Nephron (organoid): ENCODE measurements around the gene MOB3B.

Experiments
- H3K27ac Mint-ChIP-seq, 3 experiments: 2 replicates each; pipeline ENCODE4 v1.8.0; 2020; ENCODE audit warnings: mixed read lengths in 3 of 3, mild to moderate bottlenecking in 2 of 3, moderate library complexity in 1 of 3
- H3K27me3 Mint-ChIP-seq: 2 replicates; pipeline ENCODE4 v1.8.0; 2021; ENCODE audit warnings: low read depth, mild to moderate bottlenecking, moderate library complexity, mixed read lengths
- H3K36me3 Mint-ChIP-seq: 2 replicates; pipeline ENCODE4 v1.8.0; 2020; ENCODE audit warnings: low read depth, mixed read lengths
- H3K4me1 Mint-ChIP-seq: 2 replicates; pipeline ENCODE4 v1.8.0; 2020; ENCODE audit warnings: mixed read lengths
- H3K4me3 Mint-ChIP-seq, 3 experiments: 2 replicates each; pipeline ENCODE4 v1.8.0; 2020; ENCODE audit warnings: mild to moderate bottlenecking in 3 of 3, mixed read lengths in 3 of 3, moderate library complexity in 2 of 3
- H3K9me3 Mint-ChIP-seq: 2 replicates; pipeline ENCODE4 v1.8.0; 2020; ENCODE audit warnings: mixed read lengths
- TF ChIP-seq, protein P1 (sequence below), 3 experiments: fragments of 200-600 bp; sonication (generic); IDR thresholded peaks; one replicate each; pipeline ENCODE4 v1.5.0; 2021; ENCODE audit warnings: antibody characterized with exemption in 3 of 3; ENCODE audit not compliant: unreplicated experiment in 3 of 3

The MOB3B gene

GRCh38 chr9:27523141-27523540, 6.5 kb downstream of the MOB3B start:
- H3K36me3 Mint-ChIP-seq = peaks cover 28% of the 10 kb centered on the region
- no peaks in the 10 kb centered on the region for H3K9me3 Mint-ChIP-seq
- H3K4me1 Mint-ChIP-seq = peaks cover 21% of the 10 kb centered on the region
- no peak overlapping the region for H3K4me3 Mint-ChIP-seq
- peaks cover 5% of the 10 kb centered on the region for H3K27me3 Mint-ChIP-seq
- TF ChIP-seq, protein P1, sequence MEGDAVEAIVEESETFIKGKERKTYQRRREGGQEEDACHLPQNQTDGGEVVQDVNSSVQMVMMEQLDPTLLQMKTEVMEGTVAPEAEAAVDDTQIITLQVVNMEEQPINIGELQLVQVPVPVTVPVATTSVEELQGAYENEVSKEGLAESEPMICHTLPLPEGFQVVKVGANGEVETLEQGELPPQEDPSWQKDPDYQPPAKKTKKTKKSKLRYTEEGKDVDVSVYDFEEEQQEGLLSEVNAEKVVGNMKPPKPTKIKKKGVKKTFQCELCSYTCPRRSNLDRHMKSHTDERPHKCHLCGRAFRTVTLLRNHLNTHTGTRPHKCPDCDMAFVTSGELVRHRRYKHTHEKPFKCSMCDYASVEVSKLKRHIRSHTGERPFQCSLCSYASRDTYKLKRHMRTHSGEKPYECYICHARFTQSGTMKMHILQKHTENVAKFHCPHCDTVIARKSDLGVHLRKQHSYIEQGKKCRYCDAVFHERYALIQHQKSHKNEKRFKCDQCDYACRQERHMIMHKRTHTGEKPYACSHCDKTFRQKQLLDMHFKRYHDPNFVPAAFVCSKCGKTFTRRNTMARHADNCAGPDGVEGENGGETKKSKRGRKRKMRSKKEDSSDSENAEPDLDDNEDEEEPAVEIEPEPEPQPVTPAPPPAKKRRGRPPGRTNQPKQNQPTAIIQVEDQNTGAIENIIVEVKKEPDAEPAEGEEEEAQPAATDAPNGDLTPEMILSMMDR (IDR thresholded peaks at IDR 0.05; ENCODE audit: unreplicated experiment in 3 of 3) = no peak
- H3K27ac Mint-ChIP-seq = no peak overlapping the region

- no peaks in the 10 kb centered on the region for H3K9me3 Mint-ChIP-seq
- no peaks in the 10 kb centered on the region for H3K27me3 Mint-ChIP-seq
- H3K36me3 Mint-ChIP-seq = peaks cover 34% of the 10 kb centered on the region
- H3K27ac Mint-ChIP-seq = no peak overlapping the region
- H3K4me3 Mint-ChIP-seq = no peak overlapping the region
- peaks cover 2% of the 10 kb centered on the region for H3K4me1 Mint-ChIP-seq
- TF ChIP-seq, protein P1 (IDR thresholded peaks at IDR 0.05; ENCODE audit: unreplicated experiment in 3 of 3) = no peak
These were observed 8.6 kb downstream of the MOB3B start for GRCh38 chr9:27520986-27521385.

DNA sequence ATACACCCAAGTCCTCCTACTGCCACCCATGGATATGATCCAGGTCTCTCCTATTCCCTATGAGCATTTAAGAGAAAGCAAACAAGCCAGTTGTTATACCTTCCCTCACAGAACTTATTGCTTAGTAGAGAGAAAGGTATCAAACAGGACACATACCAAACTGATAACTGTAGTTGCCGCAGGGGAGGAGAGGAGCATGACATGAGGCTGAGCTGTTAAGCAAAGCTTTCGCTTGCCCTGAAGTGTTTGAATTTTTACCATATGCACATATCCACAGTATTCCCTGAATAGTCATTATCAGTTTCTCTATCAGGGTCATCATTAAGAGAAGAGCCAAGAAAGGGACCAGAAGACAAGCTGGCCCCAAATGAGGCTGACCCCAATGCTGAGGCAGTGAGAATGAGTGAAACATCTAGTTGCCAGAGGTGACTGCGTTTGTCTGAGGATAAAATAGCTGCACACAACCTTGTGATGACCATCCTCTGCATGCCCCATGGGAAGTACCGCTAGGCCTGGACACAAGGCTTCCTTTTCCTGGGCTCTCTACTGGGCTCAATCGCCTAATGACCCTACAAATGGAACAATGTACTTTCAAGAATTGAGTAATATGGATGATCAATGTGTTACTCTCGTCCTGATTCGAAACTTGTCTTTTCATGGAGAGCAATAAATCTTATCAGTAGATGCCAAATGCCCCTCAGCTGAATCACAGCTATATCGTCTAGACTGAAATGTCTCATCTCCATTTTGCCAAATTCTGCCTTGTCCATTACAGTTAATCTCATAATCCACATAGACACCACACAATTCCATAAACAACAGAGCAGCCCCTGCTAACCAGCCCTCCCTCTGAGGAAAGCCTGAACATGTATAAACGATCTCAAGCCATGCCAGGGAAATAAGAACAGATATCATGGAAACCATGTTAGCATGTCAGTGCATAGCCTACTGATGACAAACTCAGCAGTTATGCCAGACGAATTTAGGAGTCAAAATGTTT, 9.8 kb downstream of the MOB3B start:
- Mint-ChIP-seq H3K27me3 (no peaks in the 10 kb centered on the region), H3K36me3 (peaks cover 25% of the 10 kb centered on the region), H3K4me1 (peaks cover 5% of the 10 kb centered on the region), H3K4me3 (no peak overlapping the region), H3K27ac (no peak overlapping the region), H3K9me3 (no peaks in the 10 kb centered on the region)
- TF ChIP-seq, protein P1 (IDR thresholded peaks at IDR 0.05; ENCODE audit: unreplicated experiment in 3 of 3) = no peak

GRCh38 chr9:27518809-27519208, 10.8 kb downstream of the MOB3B start:
- peaks cover 20% of the 10 kb centered on the region for H3K36me3 Mint-ChIP-seq
- no peaks in the 10 kb centered on the region for H3K9me3 Mint-ChIP-seq
- no peaks in the 10 kb centered on the region for H3K27me3 Mint-ChIP-seq
- H3K4me1 Mint-ChIP-seq = peaks cover 10% of the 10 kb centered on the region
- H3K27ac Mint-ChIP-seq = no peak overlapping the region
- TF ChIP-seq, protein P1 (IDR thresholded peaks at IDR 0.05; ENCODE audit: unreplicated experiment in 3 of 3) = no peak
- H3K4me3 Mint-ChIP-seq = no peak overlapping the region

DNA sequence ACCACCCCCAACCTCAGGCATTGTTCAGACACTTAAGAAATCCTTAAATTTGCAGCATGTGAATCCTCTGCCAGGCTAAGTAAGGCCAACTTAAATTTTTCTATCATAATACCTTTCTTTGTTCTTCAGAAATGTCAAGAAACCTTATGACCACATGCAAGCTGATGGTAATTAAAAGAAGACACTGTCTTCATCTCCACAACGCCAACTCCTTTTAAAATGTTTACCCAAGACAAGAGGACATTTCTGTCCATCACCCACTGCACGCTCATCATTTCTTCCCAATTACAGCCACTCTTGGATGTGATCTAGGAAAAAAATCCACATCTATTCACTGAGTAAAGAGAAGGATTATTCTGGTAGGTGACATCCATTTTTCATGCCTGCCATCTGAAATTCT, 11.6 kb downstream of the MOB3B start:
- no peak overlapping the region for H3K27ac Mint-ChIP-seq
- H3K9me3 Mint-ChIP-seq = no peaks in the 10 kb centered on the region
- H3K27me3 Mint-ChIP-seq = no peaks in the 10 kb centered on the region
- TF ChIP-seq, protein P1 (IDR thresholded peaks at IDR 0.05; ENCODE audit: unreplicated experiment in 3 of 3) = no peak
- peaks cover 10% of the 10 kb centered on the region for H3K4me1 Mint-ChIP-seq
- peaks cover 17% of the 10 kb centered on the region for H3K36me3 Mint-ChIP-seq
- H3K4me3 Mint-ChIP-seq = no peak overlapping the region
